ENCODE results near the gene LGALS12.

- TF ChIP-seq CSRNP3 (CRISPR knock-in tag; IDR thresholded peaks at IDR 0.05) (no peak), POU6F1 (CRISPR knock-in tag; IDR thresholded peaks at IDR 0.05; ENCODE audit: borderline replicate concordance, low read depth) (no peak), OSR1 (CRISPR knock-in tag; IDR thresholded peaks at IDR 0.05) (no peak), ZFP30 (CRISPR knock-in tag; IDR thresholded peaks at IDR 0.05) (no peak), ZNF8 (CRISPR knock-in tag; IDR thresholded peaks at IDR 0.05) (no peak), PATZ1 (CRISPR knock-in tag; IDR thresholded peaks at IDR 0.05; ENCODE audit: borderline replicate concordance) (no peak), ZNF70 (CRISPR knock-in tag; IDR thresholded peaks at IDR 0.05) (no peak), ZC3H10 (CRISPR knock-in tag; IDR thresholded peaks at IDR 0.05) (no peak), TCF4 (CRISPR knock-in tag; IDR thresholded peaks at IDR 0.05; ENCODE audit: borderline replicate concordance) (no peak), TSHZ2 (CRISPR knock-in tag; IDR thresholded peaks at IDR 0.05) (no peak), ZNF565 (CRISPR knock-in tag; conservative IDR thresholded peaks at IDR 0.05; ENCODE audit: low read depth) (no peak)
Observed at GRCh38 chr11:63547061-63547460, 41.2 kb downstream of the LGALS12 start.

Measured in SK-N-SH treated with all-trans-retinoic acid at 6 μM for 48 hours (cell line).